H9 (cell line): ENCODE measurements around the gene HNRNPK. TPM values are rescaled to one million over a fixed set of nuclear protein-coding genes. Genes with fewer than 3 reads are reported as not detected.
A peak's percentile ranks its signal among the peaks of the same experiment; 100 is the strongest.

Experiments used
- DNase-seq: peaks from one replicate; pipeline ENCODE4 v3.0.0-alpha.2; 2017
- H2AFZ ChIP-seq: one replicate; pipeline ENCODE4 v1.6.1; 2013; ENCODE audit warnings: mild to moderate bottlenecking, low read length, control low read depth, moderate library complexity
- H2AK5ac ChIP-seq: 2 replicates; pipeline ENCODE4 v1.6.1; 2013; ENCODE audit warnings: low read length, control low read depth, mixed read lengths; ENCODE audit not compliant: insufficient read length
- H2BK120ac ChIP-seq: one replicate; pipeline ENCODE4 v1.6.1; 2013; ENCODE audit warnings: low read depth, mild to moderate bottlenecking, low read length, control low read depth, inconsistent platforms; ENCODE audit not compliant: poor library complexity, severe bottlenecking
- H2BK12ac ChIP-seq: 2 replicates; pipeline ENCODE4 v1.6.1; 2013; ENCODE audit warnings: low read length, control low read depth, mixed read lengths, low read depth; ENCODE audit not compliant: insufficient read length
- H2BK15ac ChIP-seq: 2 replicates; pipeline ENCODE4 v1.6.1; 2013; ENCODE audit warnings: low read depth, low read length, control low read depth
- H2BK20ac ChIP-seq: one replicate; pipeline ENCODE4 v1.6.1; 2013; ENCODE audit warnings: low read depth, mild to moderate bottlenecking, low read length, control low read depth, inconsistent platforms; ENCODE audit not compliant: poor library complexity, severe bottlenecking
- H2BK5ac ChIP-seq: 2 replicates; pipeline ENCODE4 v1.6.1; 2013; ENCODE audit warnings: low read length, control low read depth, mixed read lengths; ENCODE audit not compliant: insufficient read length
- H3K14ac ChIP-seq: 2 replicates; pipeline ENCODE4 v1.6.1; 2013; ENCODE audit warnings: low read length, control low read depth; ENCODE audit not compliant: insufficient read depth
- H3K18ac ChIP-seq: 2 replicates; pipeline ENCODE4 v1.6.1; 2013; ENCODE audit warnings: low read depth, mild to moderate bottlenecking, mixed read lengths, low read length, control low read depth; ENCODE audit not compliant: insufficient read length
- H3K23ac ChIP-seq: 2 replicates; pipeline ENCODE4 v1.6.1; 2013; ENCODE audit warnings: low read length, control low read depth, mixed read lengths, low read depth; ENCODE audit not compliant: insufficient read length
- H3K23me2 ChIP-seq: 2 replicates; pipeline ENCODE4 v1.6.1; 2013; ENCODE audit warnings: low read depth, mild to moderate bottlenecking, mixed read lengths, low read length, control low read depth; ENCODE audit not compliant: insufficient read length, poor library complexity, severe bottlenecking
- H3K27ac ChIP-seq: 2 replicates; pipeline ENCODE4 v1.5.1; 2013; ENCODE audit warnings: low read length, control low read depth, mixed read lengths, low read depth; ENCODE audit not compliant: insufficient read length
- H3K27me3 ChIP-seq: 2 replicates; pipeline ENCODE4 v1.6.1; 2013; ENCODE audit warnings: low read length, control low read depth, inconsistent platforms; ENCODE audit not compliant: insufficient read depth
- H3K4ac ChIP-seq: 2 replicates; pipeline ENCODE4 v1.6.1; 2013; ENCODE audit warnings: low read depth, mild to moderate bottlenecking, control low read depth, inconsistent platforms, low read length, moderate library complexity
- H3K4me1 ChIP-seq: 2 replicates; pipeline ENCODE4 v1.6.1; 2013; ENCODE audit warnings: low read length, control low read depth, inconsistent platforms; ENCODE audit not compliant: insufficient read depth
- H3K4me2 ChIP-seq: 2 replicates; pipeline ENCODE4 v1.6.1; 2013; ENCODE audit warnings: low read length, control low read depth, mixed read lengths; ENCODE audit not compliant: insufficient read length, insufficient read depth
- H3K56ac ChIP-seq: 2 replicates; pipeline ENCODE4 v1.6.1; 2013; ENCODE audit warnings: low read depth, mild to moderate bottlenecking, mixed read lengths, low read length, control low read depth; ENCODE audit not compliant: insufficient read length
- H3K79me1 ChIP-seq: 2 replicates; pipeline ENCODE4 v1.6.1; 2013; ENCODE audit warnings: low read depth, mild to moderate bottlenecking, moderate library complexity, low read length, control low read depth, inconsistent platforms; ENCODE audit not compliant: insufficient read depth, poor library complexity, severe bottlenecking
- H3K79me2 ChIP-seq: 2 replicates; pipeline ENCODE4 v1.6.1; 2013; ENCODE audit warnings: low read length, control low read depth, inconsistent platforms; ENCODE audit not compliant: insufficient read depth
- H3K9ac ChIP-seq: 2 replicates; pipeline ENCODE4 v1.6.1; 2013; ENCODE audit warnings: low read length, control low read depth, mixed read lengths; ENCODE audit not compliant: insufficient read length; ENCODE audit errors: extremely low read depth
- H3K9me3 ChIP-seq: one replicate; pipeline ENCODE4 v1.6.1; 2013; ENCODE audit warnings: low read depth, low read length, inconsistent platforms; ENCODE audit not compliant: control insufficient read depth
- H3T11ph ChIP-seq: one replicate; pipeline ENCODE4 v1.6.1; 2013; ENCODE audit warnings: mild to moderate bottlenecking, low read length, control low read depth, inconsistent platforms
- H4K20me1 ChIP-seq: one replicate; pipeline ENCODE4 v1.6.1; 2013; ENCODE audit not compliant: control insufficient read depth, insufficient read length, insufficient read depth
- H4K5ac ChIP-seq: 2 replicates; pipeline ENCODE4 v1.6.1; 2013; ENCODE audit warnings: low read depth, mild to moderate bottlenecking, mixed read lengths, low read length, control low read depth; ENCODE audit not compliant: insufficient read length
- H4K8ac ChIP-seq: replicated peaks from 2 replicates; pipeline ENCODE4 v1.6.1; 2013; ENCODE audit warnings: low read length, control low read depth, mixed read lengths, low read depth; ENCODE audit not compliant: insufficient read length
- H4K91ac ChIP-seq: 2 replicates; pipeline ENCODE4 v1.6.1; 2013; ENCODE audit warnings: low read depth, mild to moderate bottlenecking, moderate library complexity, mixed read lengths, low read length, control low read depth; ENCODE audit not compliant: insufficient read length
- H3K27ac Mint-ChIP-seq, 3 experiments: 2 replicates in 2 of 3; 3 replicates in 1 of 3; pipeline ENCODE4 v1.8.0; 2020 to 2021; ENCODE audit warnings: mixed read lengths in 3 of 3, mild to moderate bottlenecking in 1 of 3, moderate library complexity in 1 of 3
- H3K27me3 Mint-ChIP-seq: 2 replicates; pipeline ENCODE4 v1.8.0; 2021; ENCODE audit warnings: low read depth, mild to moderate bottlenecking, moderate library complexity, mixed read lengths
- H3K36me3 Mint-ChIP-seq, 3 experiments: 2 replicates in 2 of 3; 3 replicates in 1 of 3; pipeline ENCODE4 v1.8.0; 2020 to 2021; ENCODE audit warnings: low read depth in 3 of 3, mixed read lengths in 3 of 3; ENCODE audit not compliant: insufficient read depth in 1 of 3
- H3K4me1 Mint-ChIP-seq, 2 experiments: 2 replicates each; pipeline ENCODE4 v1.8.0; 2020; ENCODE audit warnings: mixed read lengths in 2 of 2
- H3K4me3 Mint-ChIP-seq, 2 experiments: 2 replicates in 1 of 2; 3 replicates in 1 of 2; pipeline ENCODE4 v1.8.0; 2020 to 2021; ENCODE audit warnings: mild to moderate bottlenecking in 2 of 2, mixed read lengths in 2 of 2, moderate library complexity in 1 of 2
- H3K9me3 Mint-ChIP-seq, 2 experiments: 2 replicates in 1 of 2; 3 replicates in 1 of 2; pipeline ENCODE4 v1.8.0; 2020; ENCODE audit warnings: mild to moderate bottlenecking in 2 of 2, mixed read lengths in 2 of 2, moderate library complexity in 1 of 2
- CTCF ChIP-seq: fragments of 200-600 bp; sonication (generic); conservative IDR thresholded peaks from 3 replicates; pipeline ENCODE4 v1.8.0; 2021; ENCODE audit warnings: antibody characterized with exemption, mild to moderate bottlenecking
- WGBS: extraction: QIAGEN DNeasy Blood & Tissue Kit; methylation state at CpG from one replicate; pipeline ENCODE4 v1.1.7; 2013; ENCODE audit warnings: missing lambda C conversion rate, low lambda C conversion rate, mixed read lengths; ENCODE audit not compliant: insufficient read length; ENCODE audit errors: extremely low coverage; 5-methylcytosine and 5-hydroxymethylcytosine counted together
- total RNA-seq: library from RNA; stranded (reverse); gene quantifications from 2 replicates; pipeline ENCODE4 v1.2.1, GENCODE V29; 2021

The HNRNPK gene
- total RNA-seq, 1 experiment from 2014 or later: 790 TPM

GRCh38 chr9:83980395-83981125 lies 545 bp upstream of the HNRNPK start, which contains the start of gene RMI1:
Gene RMI1 (plus strand): TSS chr9:83980805. CDS start chr9:84000987, 20,182 bp downstream.
- peaks cover 0 to 3% of the 10 kb centered on the region in 2 experiments; a peak in 1 of 5 replicates for H3K9me3 Mint-ChIP-seq
- Histone ChIP-seq H3T11ph (peak within 1 kb of the TSS; percentile 92), H2BK5ac (peak within 1 kb of the TSS; percentile 98), H3K27me3 (no peaks in the 10 kb centered on the region), H2BK120ac (peak within 1 kb of the TSS; percentile 99), H3K4me1 (no peaks in the 10 kb centered on the region), H2BK12ac (peak within 1 kb of the TSS; percentile 3), H3K56ac (peak within 1 kb of the TSS; percentile 100), H2BK15ac (0 out of 2 replicates have a peak within 1 kb of the TSS, but pooled peaks have one; percentile 20), H4K8ac (peak within 1 kb of the TSS; percentile 100), H3K14ac (peak within 1 kb of the TSS; percentile 100), H3K79me2 (peaks cover 40% of the 10 kb centered on the region; the same call in 1 of the 2 replicates), H3K23me2 (peaks cover 8% of the 10 kb centered on the region), H3K9me3 (no peaks in the 10 kb centered on the region), H4K91ac (peak within 1 kb of the TSS; percentile 99), H3K79me1 (no peaks in the 10 kb centered on the region), H4K5ac (peak within 1 kb of the TSS; percentile 100), H3K27ac (peak within 1 kb of the TSS; percentile 83), H2AFZ (no peak within 1 kb of the TSS), H3K4me2 (peak within 1 kb of the TSS; percentile 97), H4K20me1 (peaks cover 4% of the 10 kb centered on the region), H3K23ac (no peak within 1 kb of the TSS), H2AK5ac (peak within 1 kb of the TSS; percentile 90), H3K18ac (peak within 1 kb of the TSS; percentile 100), H3K4ac (peak within 1 kb of the TSS; percentile 99), H2BK20ac (no peak within 1 kb of the TSS), H3K9ac (peak within 1 kb of the TSS; percentile 100)
- H3K4me3 Mint-ChIP-seq: peak within 1 kb of the TSS; percentile 97
- H3K27ac Mint-ChIP-seq: peak within 1 kb of the TSS; percentile 99 to 100 (median 100)
- H3K36me3 Mint-ChIP-seq: peaks cover 35 to 43% (median 42%) of the 10 kb centered on the region in 3 experiments
- no CpG with 5 or more reads among the region's 69 CpGs for WGBS
- peaks cover 4% of the 10 kb centered on the region; the same call in 1 of the 2 replicates for H3K27me3 Mint-ChIP-seq
- 0 out of 3 replicates have a peak, but pooled peaks have one; percentile 16 for TF ChIP-seq CTCF
- DNase-seq: peak; percentile 97
- H3K4me1 Mint-ChIP-seq: peaks cover 29 to 40% of the 10 kb centered on the region in 2 experiments
